Panc1 (cell line): ENCODE measurements around the gene ZNF76. TPM values are rescaled to one million over a fixed set of nuclear protein-coding genes. Genes with fewer than 3 reads are reported as not detected.

Source experiments
- ATAC-seq: fragments of 200-7000 bp; cut with Tn5 transposase; 2 replicates; pipeline ENCODE4 v1.9.1; 2020; ENCODE audit warnings: mild to moderate bottlenecking, moderate library complexity
- BruUV-seq: library from RNA; stranded (reverse); fragments of 400-500 nt; replicated peaks from 2 replicates; lab custom pipeline; 2021; lab: Mats Ljungman, UMichigan
- CTCF ChIA-PET: fragments of 300-600 bp; sonication (Branson Sonifier 250); formaldehyde crosslinking; loops from one replicate; lab custom pipeline; 2022; ENCODE audit warnings: antibody characterized with exemption; lab: Charles Lee
- POLR2A ChIA-PET: fragments of 300-600 bp; sonication (Branson Sonifier 250); formaldehyde crosslinking; loops from one replicate; lab custom pipeline; 2022; ENCODE audit warnings: antibody characterized with exemption; lab: Charles Lee
- DNase-seq: peaks from one replicate; pipeline ENCODE4 v3.0.0-alpha.2; 2010; ENCODE audit warnings: low read depth, low spot score
- H3K27ac ChIP-seq: 2 replicates; pipeline ENCODE4 v1.5.1; 2011; ENCODE audit warnings: mild to moderate bottlenecking, low read length, inconsistent platforms
- H3K27me3 ChIP-seq: fragments of 200-500 bp; sonication (Bioruptor generic); 2 replicates; pipeline ENCODE4 v1.6.0; 2014; ENCODE audit warnings: low read length, inconsistent platforms; ENCODE audit not compliant: control insufficient read depth, insufficient read depth
- H3K36me3 ChIP-seq: fragments of 200-500 bp; sonication (Bioruptor generic); 2 replicates; pipeline ENCODE4 v1.5.1; 2014; ENCODE audit warnings: inconsistent platforms, mild to moderate bottlenecking, low read length, moderate library complexity; ENCODE audit not compliant: control insufficient read depth, insufficient read depth
- H3K4me1 ChIP-seq: 2 replicates; pipeline ENCODE4 v1.5.1; 2011; ENCODE audit warnings: inconsistent platforms, mild to moderate bottlenecking, low read length, moderate library complexity; ENCODE audit not compliant: control insufficient read depth, insufficient read depth
- H3K4me3 ChIP-seq, 2 experiments: 2 replicates each; pipeline ENCODE4 v1.5.1; 2011 to 2012; ENCODE audit warnings: low read depth in 2 of 2, low read length in 2 of 2, mild to moderate bottlenecking in 2 of 2, inconsistent platforms in 1 of 2, moderate library complexity in 1 of 2
- H3K9me3 ChIP-seq: fragments of 200-500 bp; sonication (Bioruptor generic); 2 replicates; pipeline ENCODE4 v1.5.1; 2014; ENCODE audit warnings: low read depth, mild to moderate bottlenecking, inconsistent platforms, low read length, moderate library complexity; ENCODE audit not compliant: control insufficient read depth, insufficient read depth
- POLR2AphosphoS5 ChIP-seq: IDR thresholded peaks from 2 replicates; pipeline ENCODE4 v1.6.1; 2012; ENCODE audit warnings: mild to moderate bottlenecking, low read depth, low read length, moderate library complexity
- SIN3A ChIP-seq: IDR thresholded peaks from 2 replicates; pipeline ENCODE4 v1.6.1; 2012; ENCODE audit warnings: low read depth, mild to moderate bottlenecking, low read length, moderate library complexity, borderline replicate concordance; ENCODE audit not compliant: insufficient read depth
- TCF7L2 ChIP-seq: IDR thresholded peaks from 2 replicates; pipeline ENCODE4 v1.6.1; 2011; ENCODE audit warnings: mild to moderate bottlenecking, low read depth, low read length, inconsistent platforms
- in situ Hi-C: cut with HindIII; loops from 2 replicates; pipeline ENCODE4 v1.10.0; 2016; ENCODE audit warnings: low sequenced_read_pairs, low pct_unique_long_range_greater_than_20kb
- intact Hi-C: fragments of 100-400 bp; cut with micrococcal nuclease; formaldehyde crosslinking; loops from one replicate; pipeline ENCODE4 v1.10.0; 2022; ENCODE audit not compliant: unreplicated experiment
- total RNA-seq: library from RNA; stranded (reverse); gene quantifications from one replicate; pipeline ENCODE4 v1.2.1, GENCODE V29; 2021; ENCODE audit not compliant: unreplicated experiment
- TF ChIP-seq, protein P1 (sequence below), 2 experiments: IDR thresholded peaks; 2 replicates each; pipeline ENCODE4 v1.6.1; 2011 to 2012; ENCODE audit warnings: low read depth in 2 of 2, control low read depth in 1 of 2, low read length in 1 of 2, mild to moderate bottlenecking in 1 of 2, moderate library complexity in 1 of 2; ENCODE audit not compliant: insufficient read depth in 1 of 2
- TF ChIP-seq, protein P2 (sequence below): fragments of 450-650 bp; IDR thresholded peaks from 2 replicates; pipeline ENCODE4 v1.5.1; 2017; ENCODE audit warnings: mild to moderate bottlenecking

The ZNF76 gene
- total RNA-seq, 1 experiment from 2014 or later: 41.5 TPM

DNA sequence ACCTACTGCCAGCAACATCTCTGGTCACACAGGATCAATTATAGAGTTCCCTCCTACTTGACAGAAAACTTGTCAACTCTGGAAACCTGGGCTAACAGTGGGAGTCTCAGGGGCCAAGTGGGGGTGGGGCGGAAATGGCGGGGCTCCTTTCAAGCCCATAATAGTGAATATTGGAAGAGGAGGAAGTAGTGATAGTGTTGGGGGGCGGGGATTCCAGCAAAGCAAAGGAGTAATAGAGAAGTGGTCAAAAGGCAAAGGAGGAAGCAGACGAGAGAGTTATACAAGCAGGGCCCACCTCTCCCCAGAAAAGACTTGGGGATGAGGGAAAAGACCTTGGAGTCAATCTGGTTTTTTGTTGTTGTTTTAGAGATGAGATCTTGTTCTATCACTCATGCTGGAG lies 40.1 kb downstream of the ZNF76 start:
- ChIA-PET CTCF (no interaction called here), POLR2A (no interaction called here)
- H3K9me3 ChIP-seq: no peaks in the 10 kb centered on the region
- no peak overlapping the region for H3K4me3 ChIP-seq
- ATAC-seq: no peak
- no peaks in the 10 kb centered on the region for H3K4me1 ChIP-seq
- H3K27ac ChIP-seq: no peak overlapping the region
- no peaks in the 10 kb centered on the region; the same call in 1 of the 2 replicates for H3K36me3 ChIP-seq
- no TSS peak for BruUV-seq
- intact Hi-C loops (no loop called here), in situ Hi-C loops (no loop called here)
- no peaks in the 10 kb centered on the region for H3K27me3 ChIP-seq
- no peak for TF ChIP-seq POLR2AphosphoS5
- TF ChIP-seq, protein P1, sequence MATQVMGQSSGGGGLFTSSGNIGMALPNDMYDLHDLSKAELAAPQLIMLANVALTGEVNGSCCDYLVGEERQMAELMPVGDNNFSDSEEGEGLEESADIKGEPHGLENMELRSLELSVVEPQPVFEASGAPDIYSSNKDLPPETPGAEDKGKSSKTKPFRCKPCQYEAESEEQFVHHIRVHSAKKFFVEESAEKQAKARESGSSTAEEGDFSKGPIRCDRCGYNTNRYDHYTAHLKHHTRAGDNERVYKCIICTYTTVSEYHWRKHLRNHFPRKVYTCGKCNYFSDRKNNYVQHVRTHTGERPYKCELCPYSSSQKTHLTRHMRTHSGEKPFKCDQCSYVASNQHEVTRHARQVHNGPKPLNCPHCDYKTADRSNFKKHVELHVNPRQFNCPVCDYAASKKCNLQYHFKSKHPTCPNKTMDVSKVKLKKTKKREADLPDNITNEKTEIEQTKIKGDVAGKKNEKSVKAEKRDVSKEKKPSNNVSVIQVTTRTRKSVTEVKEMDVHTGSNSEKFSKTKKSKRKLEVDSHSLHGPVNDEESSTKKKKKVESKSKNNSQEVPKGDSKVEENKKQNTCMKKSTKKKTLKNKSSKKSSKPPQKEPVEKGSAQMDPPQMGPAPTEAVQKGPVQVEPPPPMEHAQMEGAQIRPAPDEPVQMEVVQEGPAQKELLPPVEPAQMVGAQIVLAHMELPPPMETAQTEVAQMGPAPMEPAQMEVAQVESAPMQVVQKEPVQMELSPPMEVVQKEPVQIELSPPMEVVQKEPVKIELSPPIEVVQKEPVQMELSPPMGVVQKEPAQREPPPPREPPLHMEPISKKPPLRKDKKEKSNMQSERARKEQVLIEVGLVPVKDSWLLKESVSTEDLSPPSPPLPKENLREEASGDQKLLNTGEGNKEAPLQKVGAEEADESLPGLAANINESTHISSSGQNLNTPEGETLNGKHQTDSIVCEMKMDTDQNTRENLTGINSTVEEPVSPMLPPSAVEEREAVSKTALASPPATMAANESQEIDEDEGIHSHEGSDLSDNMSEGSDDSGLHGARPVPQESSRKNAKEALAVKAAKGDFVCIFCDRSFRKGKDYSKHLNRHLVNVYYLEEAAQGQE (IDR thresholded peaks at IDR 0.05; ENCODE audit: insufficient read depth in 1 of 2, low read depth in 2 of 2, low read length in 1 of 2): no peak
- TF ChIP-seq TCF7L2: no peak
- no peak for TF ChIP-seq SIN3A
- TF ChIP-seq, protein P2, sequence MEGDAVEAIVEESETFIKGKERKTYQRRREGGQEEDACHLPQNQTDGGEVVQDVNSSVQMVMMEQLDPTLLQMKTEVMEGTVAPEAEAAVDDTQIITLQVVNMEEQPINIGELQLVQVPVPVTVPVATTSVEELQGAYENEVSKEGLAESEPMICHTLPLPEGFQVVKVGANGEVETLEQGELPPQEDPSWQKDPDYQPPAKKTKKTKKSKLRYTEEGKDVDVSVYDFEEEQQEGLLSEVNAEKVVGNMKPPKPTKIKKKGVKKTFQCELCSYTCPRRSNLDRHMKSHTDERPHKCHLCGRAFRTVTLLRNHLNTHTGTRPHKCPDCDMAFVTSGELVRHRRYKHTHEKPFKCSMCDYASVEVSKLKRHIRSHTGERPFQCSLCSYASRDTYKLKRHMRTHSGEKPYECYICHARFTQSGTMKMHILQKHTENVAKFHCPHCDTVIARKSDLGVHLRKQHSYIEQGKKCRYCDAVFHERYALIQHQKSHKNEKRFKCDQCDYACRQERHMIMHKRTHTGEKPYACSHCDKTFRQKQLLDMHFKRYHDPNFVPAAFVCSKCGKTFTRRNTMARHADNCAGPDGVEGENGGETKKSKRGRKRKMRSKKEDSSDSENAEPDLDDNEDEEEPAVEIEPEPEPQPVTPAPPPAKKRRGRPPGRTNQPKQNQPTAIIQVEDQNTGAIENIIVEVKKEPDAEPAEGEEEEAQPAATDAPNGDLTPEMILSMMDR: no peak
- no peak for DNase-seq

DNA sequence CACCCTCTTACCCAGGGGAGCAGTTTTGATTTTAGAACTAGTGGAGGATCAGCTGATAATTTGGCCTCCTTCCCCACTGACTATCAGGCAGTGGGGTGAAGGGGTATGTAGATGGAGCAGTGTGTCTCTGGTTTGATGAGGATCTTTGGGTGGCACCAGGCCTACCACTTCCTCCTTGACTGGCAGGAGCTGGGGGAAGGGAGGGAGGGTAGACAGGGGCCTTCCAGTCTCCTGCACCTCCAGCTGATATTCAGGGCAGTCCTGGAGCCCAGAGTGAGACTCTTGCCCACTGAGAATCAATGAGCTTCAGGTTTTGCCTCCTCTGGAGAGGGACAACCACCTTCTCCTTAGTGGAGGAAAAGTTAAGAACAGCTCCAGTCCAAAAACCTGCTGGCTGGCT lies 41.3 kb downstream of the ZNF76 start:
- no peak for ATAC-seq
- intact Hi-C loops (no loop called here), in situ Hi-C loops (no loop called here)
- ChIA-PET CTCF (interaction anchor here (0.6 kb wide), 1 partner anchor 14 kb away, joined by 4 read pairs; no protein-coding TSS in a partner anchor), POLR2A (interaction anchor here (0.6 kb wide), 2 partner anchors 290 to 1383 kb away, joined by 3 to 6 read pairs; no protein-coding TSS in a partner anchor)
- Histone ChIP-seq H3K27ac (no peak overlapping the region), H3K27me3 (no peaks in the 10 kb centered on the region), H3K4me1 (no peaks in the 10 kb centered on the region), H3K4me3 (no peak overlapping the region), H3K36me3 (no peaks in the 10 kb centered on the region; the same call in 1 of the 2 replicates), H3K9me3 (no peaks in the 10 kb centered on the region)
- BruUV-seq: no TSS peak
- no peak for DNase-seq
- no peak for TF ChIP-seq TCF7L2
- no peak for TF ChIP-seq POLR2AphosphoS5
- TF ChIP-seq, protein P1 (IDR thresholded peaks at IDR 0.05; ENCODE audit: insufficient read depth in 1 of 2, low read depth in 2 of 2, low read length in 1 of 2): no peak
- TF ChIP-seq, protein P2: no peak
- TF ChIP-seq SIN3A: no peak
